Hematopoietic multipotent progenitor cell (in vitro differentiated cells): ENCODE measurements around the gene WDR31. TPM values are rescaled to one million over a fixed set of nuclear protein-coding genes. Genes with fewer than 3 reads are reported as not detected.
"Not testable (repeated sequence)": the region's sequence is repeated elsewhere in the genome, so short reads cannot be mapped to it uniquely, and the experiment has no call there.

Experiments
- DNase-seq, 3 donors: peaks; one replicate each; pipeline ENCODE4 v3.0.0-alpha.2; 2011 to 2015; ENCODE audit warnings: low read depth in 2 of 3, low spot score in 2 of 3
- total RNA-seq: library from RNA; depleted of rRNA; stranded (reverse); fragments of >200 nt; gene quantifications from one replicate; pipeline ENCODE4 v1.2.3, GENCODE V29; 2012

WDR31 gene
- total RNA-seq, 1 donor, result 3.2 TPM

DNA sequence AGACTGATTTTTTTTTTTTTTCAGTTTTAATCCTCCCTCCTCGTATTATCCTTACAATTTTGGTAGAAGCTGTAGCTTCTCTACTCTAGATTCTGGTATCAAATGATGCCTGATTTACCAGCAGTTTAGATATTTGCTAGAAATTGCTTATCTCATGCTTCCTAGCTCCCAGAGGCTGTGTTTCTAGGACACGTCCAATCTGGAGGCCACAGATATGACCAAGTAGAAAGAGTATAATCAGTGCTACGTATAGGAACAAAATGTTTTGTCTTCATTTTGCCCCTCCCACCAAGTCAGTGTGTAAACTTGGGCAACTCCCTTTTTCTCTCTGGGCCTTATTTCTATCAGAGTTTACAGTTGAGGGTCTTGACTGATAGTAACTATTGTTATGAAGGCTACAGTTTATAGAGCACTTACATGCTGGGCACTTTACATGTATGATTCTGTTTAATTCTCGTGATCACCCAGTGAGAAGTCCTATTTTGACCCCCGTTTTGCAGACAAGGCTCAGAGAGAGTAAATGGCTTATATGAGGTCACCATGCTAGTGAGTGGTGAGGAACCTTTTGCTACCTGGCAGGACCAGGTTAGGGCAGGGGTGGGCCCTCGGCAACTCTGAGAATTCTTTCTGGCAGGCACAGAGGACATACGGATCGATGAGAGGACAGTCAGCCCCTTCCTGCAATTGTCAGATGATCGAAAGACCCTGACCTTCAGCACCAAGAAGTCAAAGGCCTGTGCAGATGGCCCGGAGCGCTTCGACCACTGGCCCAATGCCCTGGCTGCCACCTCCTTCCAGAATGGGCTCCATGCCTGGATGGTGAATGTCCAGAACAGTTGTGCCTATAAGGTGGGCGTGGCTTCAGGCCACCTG, 29.1 kb upstream of the WDR31 start:
- DNase-seq, result peak in 2 of 3 donors; percentile 22 to 32

GRCh38 chr9:113368348-113368981, 28.4 kb upstream of the WDR31 start:
- no peak for DNase-seq

GRCh38 chr9:113365652-113366051, 25.6 kb upstream of the WDR31 start:
- not testable (repeated sequence) for DNase-seq

DNA sequence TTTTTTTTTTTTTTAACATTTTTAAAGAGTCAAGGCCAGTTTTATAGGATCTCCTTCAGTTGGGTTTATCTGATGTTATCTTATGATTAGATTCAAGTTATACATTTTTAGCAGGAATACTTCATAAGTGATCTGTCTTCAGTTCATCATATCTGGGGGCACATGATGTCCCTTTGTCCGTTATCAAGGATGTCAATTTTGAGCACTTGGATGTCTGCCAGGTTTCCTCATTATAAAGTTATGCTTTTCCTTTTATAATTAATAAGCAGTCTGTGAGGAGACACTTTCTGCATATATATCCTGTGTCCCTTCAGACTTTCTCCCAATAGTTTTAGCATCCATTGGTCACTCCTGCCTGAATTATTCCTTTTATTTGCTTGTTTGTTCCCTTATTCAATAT, 24.9 kb upstream of the WDR31 start:
- no peak for DNase-seq

DNA sequence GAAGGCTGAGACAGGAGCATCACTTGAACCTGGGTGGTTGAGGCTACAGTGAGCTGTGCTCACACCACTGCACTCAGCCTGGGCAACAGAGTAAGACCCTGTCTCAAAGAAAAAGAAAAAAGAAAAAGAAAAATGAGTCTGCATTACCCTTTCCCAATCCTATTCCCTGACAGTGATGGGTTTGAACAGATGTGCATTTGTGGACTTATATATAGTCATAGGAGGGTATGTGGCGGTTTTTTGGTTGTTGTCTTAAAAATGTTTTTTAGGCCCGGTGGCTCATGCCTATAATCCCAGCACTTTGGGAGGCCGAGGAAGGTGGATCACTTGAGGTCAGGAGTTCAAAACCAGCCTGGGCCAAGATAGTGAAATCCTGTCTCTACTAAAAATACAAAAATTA, 23.3 kb upstream of the WDR31 start:
- no peak for DNase-seq

DNA sequence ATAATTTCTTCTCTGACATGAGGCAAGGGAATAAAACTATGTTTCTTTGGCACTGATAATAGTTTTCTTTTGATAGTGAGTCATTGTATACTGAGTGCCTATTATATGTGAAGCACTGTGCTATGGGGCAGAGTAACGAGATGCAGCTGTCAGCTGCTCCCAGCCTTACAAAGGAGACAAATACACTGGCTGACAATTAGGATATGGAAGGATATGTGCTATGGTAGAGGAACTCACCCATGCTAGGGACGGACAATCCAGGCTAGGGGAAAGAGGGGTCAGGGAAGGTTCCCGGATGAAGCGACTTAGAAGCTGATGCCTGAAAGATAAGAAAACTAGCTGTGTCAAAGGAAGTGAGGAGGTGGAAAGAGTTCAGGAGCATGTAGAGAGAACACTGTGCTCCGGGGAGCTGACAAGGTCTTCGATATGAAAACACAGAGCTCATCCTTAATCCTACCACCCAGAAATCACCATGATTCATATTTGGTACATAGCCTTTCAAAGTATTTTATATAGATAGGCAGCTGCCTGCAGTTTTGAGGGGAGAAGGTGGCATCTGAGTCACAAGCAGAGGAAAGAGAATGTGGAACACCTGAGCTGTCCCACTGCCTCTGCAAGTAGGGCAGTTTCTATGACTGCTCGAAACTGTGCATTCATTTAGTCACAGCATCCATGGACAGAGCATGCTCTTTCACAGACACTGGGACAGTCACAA, 21.4 kb upstream of the WDR31 start:
- no peak for DNase-seq

- no peak for DNase-seq
These were observed 20.3 kb upstream of the WDR31 start for GRCh38 chr9:113360242-113360842.

DNA sequence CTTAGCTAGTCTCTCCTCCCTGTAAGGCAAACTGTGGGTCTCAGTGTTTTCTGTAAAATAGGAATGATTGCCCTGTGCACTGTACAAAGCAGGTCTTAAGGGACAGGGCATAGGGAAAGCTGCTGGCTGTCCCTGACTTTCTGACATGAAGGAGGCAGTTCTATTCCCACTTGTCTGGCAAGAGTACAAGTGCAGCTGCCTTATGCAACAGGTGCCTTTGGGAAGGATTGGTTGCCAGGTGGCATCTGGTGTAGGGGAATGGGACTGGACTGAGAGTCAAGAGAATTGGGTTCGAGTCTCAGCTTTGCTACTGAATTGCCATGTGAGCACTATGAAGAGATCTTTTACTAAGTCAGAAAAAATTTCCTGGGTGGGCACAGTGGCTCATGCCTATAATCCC, 19.3 kb upstream of the WDR31 start:
- DNase-seq, result no peak

DNA sequence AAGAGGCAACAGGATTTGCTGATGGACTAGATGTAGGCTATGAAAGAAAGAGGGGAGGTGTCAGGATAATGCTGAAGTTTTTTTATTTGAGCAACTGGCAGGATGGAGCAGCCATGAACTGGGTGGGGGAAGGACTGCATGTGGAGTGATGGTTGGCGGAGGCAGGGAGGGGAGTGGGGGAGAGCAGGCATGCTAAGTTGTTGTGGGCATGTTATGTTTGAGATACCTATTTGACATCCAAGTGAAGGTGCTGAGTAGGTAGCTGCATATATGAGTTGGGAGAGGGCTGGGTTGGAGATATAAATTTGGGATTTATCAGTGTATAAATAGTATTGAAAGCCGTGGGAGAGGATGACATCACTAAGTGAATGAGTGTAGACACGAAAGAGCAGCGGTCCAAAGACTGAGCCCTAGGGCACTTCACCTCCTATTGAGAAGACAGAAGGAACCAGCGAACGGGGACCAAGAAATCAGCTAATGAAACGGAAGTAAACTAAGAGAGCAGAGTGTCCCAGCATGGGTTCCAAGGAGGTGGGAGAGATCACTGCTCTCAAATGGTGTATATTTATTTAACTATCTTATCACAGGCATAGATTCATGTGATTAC, 16.7 kb upstream of the WDR31 start:
- DNase-seq, result no peak

DNA sequence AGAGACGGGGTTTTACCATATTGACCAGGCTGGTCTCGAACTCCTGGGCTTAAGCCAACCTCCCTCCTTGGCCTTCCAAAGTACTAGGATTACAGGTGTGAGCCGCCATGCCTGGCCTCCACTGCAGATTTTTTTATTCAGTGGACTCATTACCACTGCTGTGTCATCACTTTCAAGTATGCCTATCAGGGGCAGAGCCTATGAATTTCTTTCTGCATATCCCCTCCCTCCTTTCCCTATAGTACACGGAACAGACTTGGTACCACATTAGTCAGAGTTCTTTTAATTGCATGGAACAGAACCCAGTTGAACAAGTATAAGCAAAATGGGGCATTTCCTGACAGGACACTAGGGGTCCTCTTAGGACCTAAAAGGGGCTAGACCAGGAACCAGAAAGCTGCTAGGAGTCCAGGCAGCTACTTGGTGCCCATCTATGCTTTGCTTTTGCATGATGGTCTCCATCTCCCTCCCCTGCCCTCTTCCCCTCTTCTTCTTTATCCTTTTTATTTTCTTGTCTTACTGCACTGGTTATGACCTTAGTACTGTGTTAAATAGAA, 15.0 kb upstream of the WDR31 start:
- DNase-seq, result no peak

DNA sequence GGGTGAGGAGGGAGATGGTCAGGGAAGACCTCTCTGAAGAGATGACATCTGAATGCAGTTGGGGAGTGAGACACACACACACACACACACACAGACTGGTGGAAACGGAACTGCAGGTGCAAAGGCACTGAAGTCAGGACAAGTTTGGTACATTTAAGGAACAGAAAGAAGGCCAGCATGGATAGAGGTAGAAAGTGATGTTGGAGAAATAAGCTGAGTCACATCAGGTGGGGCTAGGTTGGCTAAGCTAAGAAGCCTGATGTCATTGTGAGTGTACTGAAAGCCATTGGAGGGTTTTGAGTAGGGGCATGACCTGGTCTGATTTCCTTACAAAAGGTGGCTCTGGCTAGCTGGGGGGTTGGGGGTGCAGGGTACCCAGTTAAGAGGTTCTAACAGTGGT, 12.3 kb upstream of the WDR31 start:
- DNase-seq, result peak in 1 of 3 donors; percentile 38

GRCh38 chr9:113352006-113352405, 11.9 kb upstream of the WDR31 start:
- DNase-seq, result no peak

DNA sequence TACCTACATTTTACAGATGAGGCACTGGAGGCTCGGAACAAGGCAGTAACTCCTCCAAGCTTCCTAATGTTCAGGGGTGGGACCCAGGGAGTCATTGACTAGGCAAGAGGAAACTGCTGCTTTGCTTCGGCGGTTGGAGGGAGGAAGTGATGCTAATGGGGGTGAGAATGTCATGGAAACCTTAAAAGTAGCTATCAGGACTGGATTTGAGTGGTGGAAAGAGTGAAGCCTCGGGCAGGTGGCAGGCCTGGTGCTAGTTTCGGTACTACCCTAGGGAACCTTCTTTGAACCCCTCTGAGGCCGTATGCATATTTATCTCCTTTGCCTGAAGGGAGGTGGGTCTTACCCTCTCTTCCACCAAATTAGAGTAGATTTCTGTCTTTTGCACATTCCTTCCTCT, 10.9 kb upstream of the WDR31 start:
- peak in 2 of 3 donors; percentile 83 to 96 for DNase-seq

- peak in 1 of 3 donors; percentile 57 for DNase-seq
These were observed 10.1 kb upstream of the WDR31 start for GRCh38 chr9:113350107-113350661.

DNA sequence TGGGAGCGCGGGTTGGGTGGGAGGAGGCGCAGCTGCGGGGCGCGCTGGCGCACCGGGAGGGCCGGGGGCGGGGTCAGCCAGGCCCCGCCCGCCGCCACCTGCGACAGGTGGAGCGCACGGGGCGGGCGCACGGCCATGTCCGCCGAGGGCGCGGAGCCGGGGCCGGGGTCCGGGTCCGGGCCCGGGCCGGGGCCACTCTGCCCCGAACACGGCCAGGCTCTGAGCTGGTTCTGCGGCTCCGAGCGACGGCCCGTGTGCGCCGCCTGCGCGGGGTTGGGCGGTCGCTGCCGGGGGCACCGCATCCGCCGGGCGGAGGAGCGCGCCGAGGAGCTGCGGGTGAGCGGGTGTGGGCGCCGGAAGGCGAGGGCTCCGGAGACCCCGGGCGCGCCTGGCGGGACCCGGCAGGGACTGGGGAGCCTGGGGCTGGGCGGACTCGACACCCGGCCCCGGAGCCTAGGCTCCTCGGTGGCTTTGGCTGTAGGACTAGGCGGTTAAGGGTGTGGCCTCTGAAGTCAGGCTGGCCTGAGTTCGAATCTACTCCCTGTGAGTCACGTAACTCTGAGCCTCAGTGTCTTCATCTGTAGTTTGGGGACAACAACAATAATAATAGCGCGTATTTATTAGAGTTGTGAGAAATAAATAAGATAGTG, 9.5 kb upstream of the WDR31 start, which contains the start of gene BSPRY:
Gene BSPRY, plus strand, starts transcription at position 97 of the 650 bp plus-strand sequence. Its CDS starts 39 bp downstream, at position 136.
- peak in 1 of 3 donors; percentile 63 for DNase-seq

DNA sequence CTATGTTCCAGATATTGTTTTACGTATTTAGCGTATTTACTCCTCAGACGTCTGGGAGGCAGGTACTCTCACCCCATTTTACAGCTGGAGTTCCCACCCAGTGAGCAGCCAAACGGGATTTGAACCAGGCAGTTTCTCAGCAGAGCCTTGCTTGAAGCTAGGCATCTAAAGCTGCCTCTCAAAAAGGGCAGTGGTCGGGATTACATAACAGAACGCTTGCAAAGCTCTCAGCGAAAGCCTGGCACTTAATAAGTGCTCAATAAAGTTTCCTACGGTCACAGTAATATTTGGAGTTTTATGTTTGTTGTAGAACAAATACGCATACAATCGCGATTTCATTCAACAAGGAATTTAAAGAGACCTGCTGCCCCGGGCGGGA, 9.0 kb upstream of the WDR31 start:
- no peak for DNase-seq

DNA sequence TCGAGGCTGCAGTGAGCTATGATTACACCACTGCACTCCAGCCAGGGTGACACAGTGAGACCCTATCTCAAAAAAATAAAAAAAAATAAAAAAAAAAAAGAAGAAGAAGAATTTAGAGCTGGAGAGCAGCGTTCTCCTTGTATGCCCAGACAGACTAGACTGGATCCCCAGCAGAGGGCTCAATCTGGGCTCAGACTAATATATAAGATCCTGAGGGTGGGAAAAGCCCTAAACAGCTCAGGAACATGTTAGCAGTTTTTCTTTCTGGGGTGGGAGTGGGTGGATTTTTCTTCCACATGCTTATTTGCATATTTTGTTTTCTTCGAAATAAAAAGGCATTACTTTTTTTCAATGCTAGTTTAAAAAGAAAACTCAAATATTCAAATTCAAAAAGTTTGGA, 8.4 kb upstream of the WDR31 start:
- no peak for DNase-seq

DNA sequence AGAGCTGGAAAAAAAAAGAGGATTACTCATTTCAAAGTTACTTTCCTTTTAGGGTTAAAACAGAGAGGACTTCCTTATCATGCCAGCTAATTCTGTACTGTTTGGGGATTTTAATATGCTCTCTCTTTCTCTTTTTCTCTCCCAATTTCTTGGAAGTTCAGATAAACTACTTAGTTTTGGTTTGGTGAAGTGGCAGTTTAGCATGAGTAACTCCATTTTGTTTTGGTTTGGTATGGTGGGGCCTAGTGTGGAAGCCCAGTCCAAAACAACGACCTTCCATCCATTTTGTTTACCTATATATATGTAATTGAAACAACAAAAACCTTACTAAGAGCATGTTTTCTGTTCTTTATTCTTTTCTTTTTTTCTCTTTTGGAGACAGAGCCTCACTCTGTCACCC, 5.6 kb upstream of the WDR31 start:
- DNase-seq, result no peak

DNA sequence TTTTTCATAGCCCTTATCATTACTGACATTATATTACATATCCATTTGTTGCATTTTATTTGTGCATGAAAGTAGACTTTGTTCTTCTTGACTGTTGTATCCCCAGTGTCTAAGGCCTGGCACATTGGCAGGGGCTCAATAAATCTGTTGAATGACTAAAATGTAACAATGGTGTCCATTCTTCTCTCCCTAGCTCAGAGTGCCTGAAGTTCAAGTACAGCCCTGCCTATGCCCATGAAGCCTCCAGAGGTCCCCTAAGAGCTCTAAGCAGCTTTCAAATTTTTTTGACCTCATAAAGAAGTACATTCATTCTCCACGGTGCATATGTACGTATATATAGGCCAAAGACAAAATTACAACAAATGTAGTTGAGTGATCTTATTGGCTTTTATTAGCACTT, 5.1 kb upstream of the WDR31 start:
- no peak for DNase-seq
